ENCODE data around the gene NPC1L1. TPM values are rescaled to one million over a fixed set of nuclear protein-coding genes. Genes with fewer than 3 reads are reported as not detected.

Gene NPC1L1
- total RNA-seq, 3 donors from 2014 or later (not counting 1 experiment from before 2014, with no cell fraction given) = 0.10 to 0.16 TPM; not detected in 1

- DNase-seq = no peak
- intact Hi-C loops (cut with micrococcal nuclease) = no loop called here
- H3K36me3 ChIP-seq (ENCODE audit: control insufficient read depth, insufficient read depth, low read length) = peaks cover 42% of the 10 kb centered on the region
- H3K4me3 ChIP-seq (ENCODE audit: low read length) = no peak overlapping the region
- Mint-ChIP-seq H3K9me3 (no peaks in the 10 kb centered on the region), H3K4me1 (peaks cover 41 to 48% of the 10 kb centered on the region in 2 donors), H3K27ac (peak overlapping the region; percentile 73 to 100), H3K27me3 (ENCODE audit: low read depth in 2 of 2) (no peaks in the 10 kb centered on the region), H3K4me3 (peak overlapping the region; percentile 56), H3K36me3 (no peaks in the 10 kb centered on the region)
- H3K9me3 ChIP-seq (ENCODE audit: control insufficient read depth, insufficient read depth, low read length) = no peaks in the 10 kb centered on the region
- no peak for TF ChIP-seq CTCF (IDR thresholded peaks at IDR 0.05)
- 83% methylated on average over 2 of the region's 2 CpGs for WGBS (ENCODE audit: insufficient coverage)
- no peak for ATAC-seq
- H3K4me1 ChIP-seq (ENCODE audit: control insufficient read depth, insufficient read depth, low read length) = peaks cover 33% of the 10 kb centered on the region
- no peak overlapping the region for H3K27ac ChIP-seq (ENCODE audit: low read length)
- no peaks in the 10 kb centered on the region for H3K27me3 ChIP-seq (ENCODE audit: control insufficient read depth, insufficient read depth, low read length)
Observed at GRCh38 chr7:44576228-44576627, 35.1 kb upstream of the NPC1L1 start.

DNA sequence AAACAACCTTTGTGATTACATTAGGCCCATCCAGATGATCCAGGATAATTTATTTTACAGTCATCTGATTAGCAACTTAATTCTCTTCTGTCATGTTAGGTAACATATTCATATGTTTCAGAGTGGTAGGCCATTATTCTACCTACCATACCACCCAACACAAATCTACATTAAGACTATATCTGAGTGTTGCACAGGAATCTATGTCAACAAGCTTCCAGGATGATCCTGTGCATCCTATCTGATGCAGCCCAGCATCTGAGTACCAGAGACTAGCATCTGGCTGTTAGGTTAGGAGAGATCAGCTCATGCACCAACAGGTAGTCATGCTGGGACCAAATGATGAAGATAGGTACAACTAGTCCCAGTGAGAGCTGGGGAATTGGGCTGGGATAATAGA, 33.9 kb upstream of the NPC1L1 start:
- Histone ChIP-seq H3K4me3 (ENCODE audit: low read length) (no peak overlapping the region), H3K4me1 (ENCODE audit: control insufficient read depth, insufficient read depth, low read length) (peaks cover 23% of the 10 kb centered on the region), H3K27ac (ENCODE audit: low read length) (no peak overlapping the region), H3K27me3 (ENCODE audit: control insufficient read depth, insufficient read depth, low read length) (no peaks in the 10 kb centered on the region), H3K36me3 (ENCODE audit: control insufficient read depth, insufficient read depth, low read length) (peaks cover 50% of the 10 kb centered on the region), H3K9me3 (ENCODE audit: control insufficient read depth, insufficient read depth, low read length) (no peaks in the 10 kb centered on the region)
- intact Hi-C loops (cut with micrococcal nuclease) = no loop called here
- H3K4me1 Mint-ChIP-seq = peaks cover 36 to 40% of the 10 kb centered on the region in 2 donors
- H3K27ac Mint-ChIP-seq = peak overlapping the region; percentile 98 to 100
- no peaks in the 10 kb centered on the region for H3K27me3 Mint-ChIP-seq (ENCODE audit: low read depth in 2 of 2)
- no peaks in the 10 kb centered on the region for H3K9me3 Mint-ChIP-seq
- TF ChIP-seq CTCF (IDR thresholded peaks at IDR 0.05) = no peak
- peak in 1 of 2 donors; percentile 6 for DNase-seq
- ATAC-seq = no peak
- H3K4me3 Mint-ChIP-seq = peak overlapping the region; percentile 96
- H3K36me3 Mint-ChIP-seq = no peaks in the 10 kb centered on the region

DNA sequence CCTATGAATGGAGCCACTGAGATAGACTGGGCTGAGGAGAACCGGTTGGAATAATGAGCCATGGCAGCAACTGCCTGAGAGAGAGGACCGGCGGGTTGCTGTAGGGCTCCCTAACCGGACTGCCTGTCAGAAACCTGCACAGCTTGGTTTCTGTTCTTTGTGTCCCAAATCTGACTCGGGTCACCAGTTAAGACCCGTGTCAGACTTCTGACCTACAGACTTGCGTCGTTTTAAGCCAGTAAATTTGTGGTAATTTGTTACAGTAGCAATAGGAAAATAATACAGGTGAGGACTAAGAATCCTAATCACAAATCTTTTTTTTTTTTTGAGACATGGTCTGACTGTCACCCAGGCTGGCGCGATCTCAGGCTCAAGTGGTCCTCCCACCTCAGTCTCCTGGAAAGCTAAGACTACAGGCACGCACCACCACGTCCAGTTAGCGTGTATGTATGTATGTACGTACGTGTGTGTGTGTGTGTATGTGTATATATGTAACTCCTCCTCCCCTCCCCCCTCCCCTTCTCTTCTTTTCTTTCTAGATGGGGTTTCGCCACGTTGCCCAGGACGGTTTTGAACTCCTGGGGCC, 33.2 kb upstream of the NPC1L1 start:
- H3K27ac Mint-ChIP-seq = peak overlapping the region; percentile 98 to 100
- ATAC-seq (no peak), DNase-seq (peak in 1 of 2 donors; percentile 21)
- intact Hi-C loops (cut with micrococcal nuclease) = loop anchor here (1.0 kb wide), 1 partner anchor 8 kb away; the partner anchor contains the start of gene TMED4
- Histone ChIP-seq H3K27ac (ENCODE audit: low read length) (peak overlapping the region; percentile 89), H3K4me1 (ENCODE audit: control insufficient read depth, insufficient read depth, low read length) (peaks cover 22% of the 10 kb centered on the region), H3K4me3 (ENCODE audit: low read length) (peak overlapping the region; percentile 76), H3K9me3 (ENCODE audit: control insufficient read depth, insufficient read depth, low read length) (no peaks in the 10 kb centered on the region), H3K36me3 (ENCODE audit: control insufficient read depth, insufficient read depth, low read length) (peaks cover 50% of the 10 kb centered on the region), H3K27me3 (ENCODE audit: control insufficient read depth, insufficient read depth, low read length) (no peaks in the 10 kb centered on the region)
- 33% methylated on average over 12 of the region's 18 CpGs for WGBS (ENCODE audit: insufficient coverage)
- peaks cover 31 to 36% of the 10 kb centered on the region in 2 donors for H3K4me1 Mint-ChIP-seq
- H3K9me3 Mint-ChIP-seq = no peaks in the 10 kb centered on the region
- peak overlapping the region; percentile 96 for H3K4me3 Mint-ChIP-seq
- TF ChIP-seq CTCF (IDR thresholded peaks at IDR 0.05) = no peak
- H3K27me3 Mint-ChIP-seq (ENCODE audit: low read depth in 2 of 2) = no peaks in the 10 kb centered on the region
- no peaks in the 10 kb centered on the region for H3K36me3 Mint-ChIP-seq

All from natural killer cell (primary cell).